Left colon (tissue), 2 donors: Measurements from ENCODE around the gene STRN3. TPM values are rescaled to one million over a fixed set of nuclear protein-coding genes. Genes with fewer than 3 reads are reported as not detected.
A peak's percentile ranks its signal among the peaks of the same experiment; 100 is the strongest.
"Not testable (repeated sequence)": the region's sequence is repeated elsewhere in the genome, so short reads cannot be mapped to it uniquely, and the experiment has no call there.

ENCODE experiments used
- ATAC-seq: fragments of 200-7000 bp; cut with Tn5 transposase; one replicate; pipeline ENCODE4 v1.9.1; 2020; ENCODE audit warnings: mild to moderate bottlenecking, moderate library complexity
- DNase-seq, 2 donors: peaks; one replicate each; pipeline ENCODE4 v3.0.0-alpha.2; 2020
- intact Hi-C, 2 donors: fragments of 100-400 bp; cut with DNase I in 1 of 2; cut with micrococcal nuclease in 1 of 2; formaldehyde crosslinking; loops; one replicate each; pipeline versions ENCODE4 v1.11.2 to v1.14.0; 2022; cut with DNase I, micrococcal nuclease
- long read RNA-seq: library from polyadenylated mRNA; unstranded; transcript quantifications from one replicate; pipeline ENCODE4 v2.0.0, GENCODE V29; 2021
- total RNA-seq, 2 donors: library from RNA; stranded (reverse); fragmentation: NEBNext Ultra II Directional; extraction: Animal tissue kit (Norgen Biotek cat#: 25700); gene quantifications; one replicate each; pipeline ENCODE4 v1.2.1, GENCODE V29; 2021
- donor health status: DM: no; HTN: no; CAD: no.
- donor health status: DM: yes; HTN: yes; CAD: no.

Gene STRN3
- 10 to 100 TPM; 43.3 to 48.0 TPM for total RNA-seq
- long read RNA-seq, partial matches to known transcripts: 2 of 9 reads
- long read RNA-seq, other reads (novel, unspliced or antisense): 6 of 9 reads

- intact Hi-C loops: no loop called here
- ATAC-seq (peak; percentile 59), DNase-seq (no peak)
Measured at GRCh38 chr14:31026077-31026449, at the start of gene STRN3. Gene STRN3 (minus strand): TSS chr14:31026379. CDS start chr14:31026185, 194 bp downstream.

- ATAC-seq (no peak), DNase-seq (no peak)
- intact Hi-C loops: no loop called here
Measured at GRCh38 chr14:31075144-31075543, 49.0 kb upstream of the STRN3 start.

GRCh38 chr14:31071151-31071550, 45.0 kb upstream of the STRN3 start:
- intact Hi-C loops: no loop called here
- DNase-seq: no peak
- no peak for ATAC-seq

- no peak for ATAC-seq
- intact Hi-C loops: no loop called here
- no peak for DNase-seq
Measured at GRCh38 chr14:31070431-31070830, 44.3 kb upstream of the STRN3 start.

GRCh38 chr14:31069343-31069742, 43.2 kb upstream of the STRN3 start:
- intact Hi-C loops: no loop called here
- ATAC-seq (no peak), DNase-seq (no peak)

- no peak for ATAC-seq
- intact Hi-C loops: no loop called here
- no peak for DNase-seq
Measured at GRCh38 chr14:31068235-31068634, 42.1 kb upstream of the STRN3 start.

GRCh38 chr14:31062908-31063307, 36.7 kb upstream of the STRN3 start:
- ATAC-seq, intact Hi-C loops, DNase-seq: not testable (repeated sequence)

GRCh38 chr14:31060253-31060875, 34.2 kb upstream of the STRN3 start:
- DNase-seq: no peak
- intact Hi-C loops: no loop called here
- ATAC-seq: peak; percentile 42

- ATAC-seq (peak; percentile 68), DNase-seq (peak in 1 of 2 donors; percentile 21)
- intact Hi-C loops: no loop called here
Measured at GRCh38 chr14:31059152-31059924, 33.2 kb upstream of the STRN3 start.

GRCh38 chr14:31057701-31058364, 31.7 kb upstream of the STRN3 start:
- intact Hi-C loops: no loop called here
- DNase-seq: no peak
- ATAC-seq: no peak

GRCh38 chr14:31057035-31057434, 30.9 kb upstream of the STRN3 start:
- DNase-seq: no peak
- intact Hi-C loops: no loop called here
- no peak for ATAC-seq

- DNase-seq: peak; percentile 12 to 31
- intact Hi-C loops: not testable (repeated sequence)
- ATAC-seq: peak; percentile 55
Measured at GRCh38 chr14:31052905-31053586, 26.9 kb upstream of the STRN3 start.

- intact Hi-C loops: no loop called here
- no peak for ATAC-seq
- no peak for DNase-seq
Measured at GRCh38 chr14:31051511-31051910, 25.3 kb upstream of the STRN3 start.

GRCh38 chr14:31051023-31051422, 24.8 kb upstream of the STRN3 start:
- no peak for DNase-seq
- intact Hi-C loops: no loop called here
- no peak for ATAC-seq

GRCh38 chr14:31047503-31047902, 21.3 kb upstream of the STRN3 start:
- ATAC-seq (no peak), DNase-seq (no peak)
- intact Hi-C loops: no loop called here

GRCh38 chr14:31045501-31046080, 19.4 kb upstream of the STRN3 start:
- intact Hi-C loops: no loop called here
- DNase-seq: no peak

GRCh38 chr14:31043379-31043778, 17.2 kb upstream of the STRN3 start:
- intact Hi-C loops: no loop called here
- no peak for DNase-seq
- no peak for ATAC-seq

More at GRCh38 chr14:31045501-31046080, 19.4 kb upstream of the STRN3 start:
- ATAC-seq: no peak

- DNase-seq, ATAC-seq, intact Hi-C loops: not testable (repeated sequence)
Measured at GRCh38 chr14:31042893-31043292, 16.7 kb upstream of the STRN3 start.

- no peak for DNase-seq
- no peak for ATAC-seq
Measured at GRCh38 chr14:31042300-31042699, 16.1 kb upstream of the STRN3 start.

More at GRCh38 chr14:31042300-31042699, 16.1 kb upstream of the STRN3 start:
- intact Hi-C loops: no loop called here
